TTC549 (cell line): ENCODE data around the gene PASD1.

Experiments used
- FAIRE-seq: peaks from 2 replicates; lab custom pipeline; 2012; peaks lifted over from hg19 to GRCh38; lab: Jason Lieb, UNC

Gene PASD1

GRCh38 chrX:151701531-151701930, 138.1 kb downstream of the PASD1 start:
- no peak for FAIRE-seq

GRCh38 chrX:151702026-151702714, 138.7 kb downstream of the PASD1 start:
- no peak for FAIRE-seq

GRCh38 chrX:151702741-151703340, 139.4 kb downstream of the PASD1 start:
- no peak for FAIRE-seq

- no peak for FAIRE-seq
Measured at GRCh38 chrX:151703487-151703886, 140.0 kb downstream of the PASD1 start.

GRCh38 chrX:151704041-151704663, 140.7 kb downstream of the PASD1 start:
- FAIRE-seq, result no peak

- no peak for FAIRE-seq
Measured at GRCh38 chrX:151708821-151709220, 145.3 kb downstream of the PASD1 start.

GRCh38 chrX:151710457-151710856, 147.0 kb downstream of the PASD1 start:
- no peak for FAIRE-seq

- no peak for FAIRE-seq
Measured at GRCh38 chrX:151711154-151711553, 147.7 kb downstream of the PASD1 start.

GRCh38 chrX:151711787-151712186, 148.3 kb downstream of the PASD1 start:
- FAIRE-seq, result no peak

- no peak for FAIRE-seq
Measured at GRCh38 chrX:151712253-151712652, 148.8 kb downstream of the PASD1 start.

GRCh38 chrX:151713849-151714248, 150.4 kb downstream of the PASD1 start:
- FAIRE-seq, result no peak

GRCh38 chrX:151714362-151714761, 150.9 kb downstream of the PASD1 start:
- no peak for FAIRE-seq

GRCh38 chrX:151715752-151716151, 152.3 kb downstream of the PASD1 start, which contains the start of gene FATE1:
FATE1 (plus strand) TSS chrX:151716035; CDS start chrX:151716120, 85 bp downstream.
- FAIRE-seq, result no peak

- no peak for FAIRE-seq
Measured at GRCh38 chrX:151722241-151722846, 158.9 kb downstream of the PASD1 start.

- no peak for FAIRE-seq
Measured at GRCh38 chrX:151723156-151723760, 159.8 kb downstream of the PASD1 start.

GRCh38 chrX:151724563-151725337, 161.3 kb downstream of the PASD1 start:
- no peak for FAIRE-seq

- no peak for FAIRE-seq
Measured at GRCh38 chrX:151725338-151725614, 161.8 kb downstream of the PASD1 start.
